ENCODE results near the gene NME2.

The NME2 gene

GRCh38 chr17:51203838-51204237 lies 37.6 kb downstream of the NME2 start:
- no peak for DNase-seq (ENCODE audit: low spot score)

GRCh38 chr17:51214920-51215319 lies 48.7 kb downstream of the NME2 start:
- no peak for DNase-seq (ENCODE audit: low spot score)

- DNase-seq (ENCODE audit: low spot score), result no peak
These were observed 51.7 kb downstream of the NME2 start for GRCh38 chr17:51217946-51218345.

- DNase-seq (ENCODE audit: low spot score), result no peak
These were observed 55.1 kb downstream of the NME2 start for GRCh38 chr17:51221322-51221721.
